Ascending aorta (tissue), 2 donors: ENCODE results near the gene SNCB. TPM values are rescaled to one million over a fixed set of nuclear protein-coding genes. Genes with fewer than 3 reads are reported as not detected.

Experiments
- DNase-seq, 2 donors: peaks; one replicate each; pipeline ENCODE4 v3.0.0-alpha.2; 2019; ENCODE audit warnings: low spot score in 2 of 2
- H3K27ac ChIP-seq, 2 donors: fragments of 200-600 bp; sonication (generic); one replicate each; pipeline ENCODE4 v1.5.1; 2016 to 2017; ENCODE audit warnings: mild to moderate bottlenecking in 1 of 2
- H3K27me3 ChIP-seq: fragments of 200-600 bp; sonication (generic); one replicate; pipeline ENCODE4 v1.5.1; 2017
- H3K36me3 ChIP-seq, 2 donors: fragments of 200-600 bp; sonication (generic); one replicate each; pipeline ENCODE4 v1.5.1; 2016
- H3K4me1 ChIP-seq, 2 donors: fragments of 200-600 bp; sonication (generic); one replicate each; pipeline ENCODE4 v1.5.1; 2016 to 2017; ENCODE audit warnings: mild to moderate bottlenecking in 1 of 2
- H3K4me3 ChIP-seq, 2 donors: fragments of 200-600 bp; sonication (generic); one replicate each; pipeline ENCODE4 v1.5.1; 2016 to 2017; ENCODE audit warnings: mild to moderate bottlenecking in 1 of 2
- H3K9me3 ChIP-seq, 2 donors: fragments of 200-600 bp; sonication (generic); one replicate each; pipeline ENCODE4 v1.5.1; 2016
- intact Hi-C: fragments of 100-400 bp; cut with DNase I; formaldehyde crosslinking; loops from one replicate; pipeline ENCODE4 v1.15.1; 2023
- total RNA-seq: library from RNA; depleted of rRNA; stranded (reverse); fragments of >200 nt; gene quantifications from one replicate; pipeline ENCODE4 v1.1.0, GENCODE V29; 2016
- TF ChIP-seq, protein P1 (sequence below), 3 experiments: fragments of 200-600 bp in 2 of 3; fragments of 450-650 bp in 1 of 3; sonication (generic) in 2 of 3; IDR thresholded peaks; one replicate each; pipeline ENCODE4 v1.5.1; 2016 to 2019; ENCODE audit warnings: antibody characterized with exemption in 3 of 3, mild to moderate bottlenecking in 1 of 3, moderate library complexity in 1 of 3

The SNCB gene
- total RNA-seq, 1 donor from 2014 or later = not detected

DNA sequence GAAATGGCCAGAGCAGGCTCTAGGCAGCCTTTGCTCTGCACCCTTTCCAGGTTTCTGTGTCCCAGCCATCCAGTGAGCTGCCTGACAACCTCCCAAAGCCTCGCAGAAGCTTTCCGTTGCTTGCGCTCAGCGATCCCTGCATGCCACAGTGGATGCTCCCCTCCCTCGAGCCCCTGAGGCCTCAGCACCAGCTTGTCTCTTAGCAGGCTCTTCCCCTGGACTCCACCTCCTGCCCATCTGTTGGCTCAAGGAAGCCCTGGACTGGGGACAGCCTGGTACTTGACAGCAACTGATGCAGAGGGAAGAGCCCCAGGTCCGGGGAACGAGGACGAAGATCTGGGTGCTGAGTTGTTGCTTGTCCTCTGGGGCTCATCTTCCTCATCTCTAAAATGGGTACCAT lies 40.1 kb upstream of the SNCB start:
- Histone ChIP-seq H3K36me3 (no peaks in the 10 kb centered on the region), H3K9me3 (no peaks in the 10 kb centered on the region), H3K4me3 (no peak overlapping the region), H3K27me3 (no peaks in the 10 kb centered on the region), H3K27ac (no peak overlapping the region), H3K4me1 (no peaks in the 10 kb centered on the region)
- TF ChIP-seq, protein P1, sequence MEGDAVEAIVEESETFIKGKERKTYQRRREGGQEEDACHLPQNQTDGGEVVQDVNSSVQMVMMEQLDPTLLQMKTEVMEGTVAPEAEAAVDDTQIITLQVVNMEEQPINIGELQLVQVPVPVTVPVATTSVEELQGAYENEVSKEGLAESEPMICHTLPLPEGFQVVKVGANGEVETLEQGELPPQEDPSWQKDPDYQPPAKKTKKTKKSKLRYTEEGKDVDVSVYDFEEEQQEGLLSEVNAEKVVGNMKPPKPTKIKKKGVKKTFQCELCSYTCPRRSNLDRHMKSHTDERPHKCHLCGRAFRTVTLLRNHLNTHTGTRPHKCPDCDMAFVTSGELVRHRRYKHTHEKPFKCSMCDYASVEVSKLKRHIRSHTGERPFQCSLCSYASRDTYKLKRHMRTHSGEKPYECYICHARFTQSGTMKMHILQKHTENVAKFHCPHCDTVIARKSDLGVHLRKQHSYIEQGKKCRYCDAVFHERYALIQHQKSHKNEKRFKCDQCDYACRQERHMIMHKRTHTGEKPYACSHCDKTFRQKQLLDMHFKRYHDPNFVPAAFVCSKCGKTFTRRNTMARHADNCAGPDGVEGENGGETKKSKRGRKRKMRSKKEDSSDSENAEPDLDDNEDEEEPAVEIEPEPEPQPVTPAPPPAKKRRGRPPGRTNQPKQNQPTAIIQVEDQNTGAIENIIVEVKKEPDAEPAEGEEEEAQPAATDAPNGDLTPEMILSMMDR (IDR thresholded peaks at IDR 0.05) = no peak
- intact Hi-C loops = no loop called here
- DNase-seq = no peak

DNA sequence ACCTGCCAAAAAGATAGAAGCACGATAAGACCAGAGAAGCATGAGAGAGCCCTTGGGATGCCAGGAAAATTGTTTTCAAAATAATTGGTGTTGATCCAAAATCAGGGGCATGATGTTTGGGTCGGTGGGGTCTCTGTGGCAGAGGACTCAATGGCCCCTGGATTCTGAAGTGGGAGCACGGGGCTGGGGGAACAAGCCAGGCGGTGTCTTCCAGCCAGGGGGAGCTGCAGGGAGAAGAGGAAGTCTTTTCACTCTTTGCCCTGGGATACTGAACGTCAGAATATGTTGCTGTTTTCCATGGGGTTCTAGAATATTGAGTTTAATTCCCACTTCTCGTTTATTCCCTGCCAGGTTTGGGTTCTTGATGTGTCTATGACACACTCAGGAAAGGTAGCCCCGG lies 37.3 kb upstream of the SNCB start:
- TF ChIP-seq, protein P1 (IDR thresholded peaks at IDR 0.05) = no peak
- no peaks in the 10 kb centered on the region for H3K36me3 ChIP-seq
- no peak for DNase-seq
- H3K4me1 ChIP-seq = no peaks in the 10 kb centered on the region
- H3K27me3 ChIP-seq = no peaks in the 10 kb centered on the region
- intact Hi-C loops = no loop called here
- no peak overlapping the region for H3K4me3 ChIP-seq
- H3K27ac ChIP-seq = no peak overlapping the region
- H3K9me3 ChIP-seq = no peaks in the 10 kb centered on the region

DNA sequence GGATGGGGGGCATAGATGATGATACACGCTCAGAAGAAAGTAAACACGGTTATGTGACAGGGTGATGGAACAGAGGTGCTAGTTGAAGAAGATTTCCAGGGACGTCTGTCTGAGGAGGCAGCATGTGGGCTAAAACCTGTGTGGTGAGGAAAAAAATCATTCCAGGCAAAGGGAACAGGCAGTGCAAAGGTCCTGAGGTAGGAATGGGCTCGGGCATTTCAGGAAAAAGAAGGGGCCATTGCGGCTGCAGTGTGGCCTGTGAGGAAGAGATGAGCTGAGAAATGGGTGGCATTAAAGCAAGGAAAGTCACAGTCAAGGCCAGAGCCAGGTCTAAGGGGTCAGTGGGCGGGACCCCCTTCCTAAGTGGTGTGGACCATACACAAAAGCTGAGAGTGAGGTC lies 35.2 kb upstream of the SNCB start:
- no peak overlapping the region for H3K27ac ChIP-seq
- no peak overlapping the region for H3K4me3 ChIP-seq
- intact Hi-C loops = no loop called here
- H3K4me1 ChIP-seq = no peaks in the 10 kb centered on the region
- no peaks in the 10 kb centered on the region for H3K9me3 ChIP-seq
- H3K27me3 ChIP-seq = no peaks in the 10 kb centered on the region
- H3K36me3 ChIP-seq = no peaks in the 10 kb centered on the region
- no peak for DNase-seq
- TF ChIP-seq, protein P1 (IDR thresholded peaks at IDR 0.05) = no peak

DNA sequence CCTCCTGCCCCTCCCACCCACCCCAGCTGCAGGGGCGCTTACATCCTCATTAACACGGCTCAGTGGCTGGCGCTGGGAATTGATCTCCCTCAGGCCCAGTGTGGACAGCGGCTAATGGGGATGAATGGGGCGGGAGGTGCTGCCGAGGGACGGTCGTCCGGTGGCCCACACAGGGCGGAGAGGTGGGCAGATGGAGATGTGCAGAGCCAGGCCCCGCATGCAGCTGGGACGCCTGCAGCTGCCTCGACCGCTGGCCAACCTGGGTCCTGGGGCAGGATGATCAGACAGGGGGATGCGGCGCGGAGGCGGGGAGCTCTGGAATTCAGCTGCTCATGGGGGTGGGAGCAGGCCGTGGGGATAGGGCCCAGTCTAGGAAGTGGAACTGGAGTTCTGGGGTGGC lies 34.6 kb upstream of the SNCB start:
- no peaks in the 10 kb centered on the region for H3K9me3 ChIP-seq
- no peak overlapping the region for H3K4me3 ChIP-seq
- H3K4me1 ChIP-seq = no peaks in the 10 kb centered on the region
- no peak for DNase-seq
- H3K36me3 ChIP-seq = no peaks in the 10 kb centered on the region
- H3K27ac ChIP-seq = no peak overlapping the region
- H3K27me3 ChIP-seq = no peaks in the 10 kb centered on the region
- intact Hi-C loops = no loop called here
- TF ChIP-seq, protein P1 (IDR thresholded peaks at IDR 0.05) = no peak

DNA sequence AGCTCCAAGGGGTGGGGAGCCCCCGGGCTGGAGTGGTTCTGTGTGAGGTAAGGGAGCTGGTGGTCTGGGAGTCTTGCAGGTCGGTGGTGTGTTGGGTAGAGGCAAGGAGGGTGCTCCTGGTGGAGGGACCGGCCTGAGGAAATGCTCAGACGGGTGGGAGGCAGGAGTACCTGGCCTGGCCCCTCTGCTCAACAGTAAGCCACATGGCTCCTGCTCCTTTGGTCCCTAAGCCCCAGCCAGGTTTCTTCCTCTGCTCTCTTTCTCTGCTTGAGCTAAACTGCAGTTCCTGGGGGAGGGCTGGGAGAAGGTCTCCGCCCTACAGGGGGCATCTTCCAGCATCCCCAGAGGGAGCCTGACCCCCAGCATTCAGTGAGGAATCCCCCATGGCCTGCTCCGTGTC lies 34.1 kb upstream of the SNCB start:
- intact Hi-C loops = no loop called here

More for the DNA sequence above, 34.1 kb upstream of the SNCB start:
- Histone ChIP-seq H3K36me3 (no peaks in the 10 kb centered on the region), H3K9me3 (no peaks in the 10 kb centered on the region), H3K4me3 (no peak overlapping the region), H3K27ac (no peak overlapping the region), H3K4me1 (no peaks in the 10 kb centered on the region), H3K27me3 (no peaks in the 10 kb centered on the region)
- no peak for DNase-seq
- TF ChIP-seq, protein P1 (IDR thresholded peaks at IDR 0.05) = no peak
